Activated naive CD4-positive, alpha-beta T cell treated with anti-CD3 and anti-CD28 coated beads for 36 hours (primary cell): ENCODE measurements around the gene TM4SF5. TPM values are rescaled to one million over a fixed set of nuclear protein-coding genes. Genes with fewer than 3 reads are reported as not detected.

Experiments
- CTCF ChIA-PET: fragments of 350-600 bp; sonication (Branson Sonifier 250); formaldehyde crosslinking; loops from one replicate; lab custom pipeline; 2021; ENCODE audit warnings: antibody characterized with exemption; lab: Charles Lee
- DNase-seq: peaks from one replicate; pipeline ENCODE4 v3.0.0-alpha.2; 2020
- H3K27ac Mint-ChIP-seq: one replicate; pipeline ENCODE4 v1.8.0; 2021; ENCODE audit warnings: mild to moderate bottlenecking, mixed read lengths
- H3K27me3 Mint-ChIP-seq: one replicate; pipeline ENCODE4 v1.8.0; 2021; ENCODE audit warnings: low read depth, mixed read lengths
- H3K36me3 Mint-ChIP-seq: one replicate; pipeline ENCODE4 v1.8.0; 2021; ENCODE audit warnings: low read depth, mixed read lengths
- H3K4me1 Mint-ChIP-seq: one replicate; pipeline ENCODE4 v1.8.0; 2021; ENCODE audit warnings: low read depth, mixed read lengths
- H3K4me3 Mint-ChIP-seq: one replicate; pipeline ENCODE4 v1.8.0; 2021; ENCODE audit warnings: mild to moderate bottlenecking, moderate library complexity, mixed read lengths
- H3K9me3 Mint-ChIP-seq: one replicate; pipeline ENCODE4 v1.8.0; 2021; ENCODE audit warnings: mixed read lengths
- intact Hi-C: fragments of 100-400 bp; cut with micrococcal nuclease; formaldehyde crosslinking; loops from one replicate; pipeline ENCODE4 v1.15.1; 2023
- total RNA-seq, 2 experiments: library from RNA; stranded (reverse); gene quantifications; one replicate each; pipeline ENCODE4 v1.2.3, GENCODE V29; 2021

TM4SF5 gene
- total RNA-seq, 2 experiments from 2014 or later = not detected

- H3K4me3 Mint-ChIP-seq = no peak overlapping the region
- CTCF ChIA-PET = interaction anchor here (0.6 kb wide), 1 partner anchor 87 kb away, joined by 4 read pairs; no protein-coding TSS in a partner anchor
- intact Hi-C loops = no loop called here
These were observed 28.9 kb downstream of the TM4SF5 start for GRCh38 chr17:4800462-4801196.

GRCh38 chr17:4802228-4802627 lies 30.5 kb downstream of the TM4SF5 start, which contains the start of gene C17orf114:
Gene C17orf114, minus strand, starts transcription at chr17:4802328.
- no peak within 1 kb of the TSS for H3K4me3 Mint-ChIP-seq
- no peaks in the 10 kb centered on the region for H3K9me3 Mint-ChIP-seq
- no peak within 1 kb of the TSS for H3K27ac Mint-ChIP-seq
- CTCF ChIA-PET = no interaction called here
- no peak for DNase-seq
- peaks cover 17% of the 10 kb centered on the region for H3K4me1 Mint-ChIP-seq
- H3K36me3 Mint-ChIP-seq = peaks cover 12% of the 10 kb centered on the region
- H3K27me3 Mint-ChIP-seq = no peaks in the 10 kb centered on the region
- intact Hi-C loops = no loop called here

More at GRCh38 chr17:4800462-4801196, 28.9 kb downstream of the TM4SF5 start:
- Mint-ChIP-seq H3K4me1 (peaks cover 24% of the 10 kb centered on the region), H3K9me3 (no peaks in the 10 kb centered on the region), H3K36me3 (peaks cover 17% of the 10 kb centered on the region), H3K27me3 (no peaks in the 10 kb centered on the region), H3K27ac (peak overlapping the region; percentile 39)
- DNase-seq = no peak

- Mint-ChIP-seq H3K4me3 (peak overlapping the region; percentile 68), H3K27ac (no peak overlapping the region), H3K27me3 (no peaks in the 10 kb centered on the region), H3K36me3 (peaks cover 3% of the 10 kb centered on the region), H3K9me3 (no peaks in the 10 kb centered on the region), H3K4me1 (peaks cover 10% of the 10 kb centered on the region)
- intact Hi-C loops = no loop called here
- peak; percentile 19 for DNase-seq
- CTCF ChIA-PET = interaction anchor here (1.5 to 2.8 kb wide), 2 partner anchors 17 to 19 kb away, joined by 3 to 10 read pairs; partner anchors contain the start of gene GLTPD2
These were observed 34.7 kb downstream of the TM4SF5 start for GRCh38 chr17:4806456-4806776.

- Mint-ChIP-seq H3K9me3 (no peaks in the 10 kb centered on the region), H3K27me3 (no peaks in the 10 kb centered on the region), H3K4me1 (peaks cover 10% of the 10 kb centered on the region), H3K36me3 (peaks cover 3% of the 10 kb centered on the region), H3K27ac (peak within 1 kb of the TSS; percentile 36), H3K4me3 (peak within 1 kb of the TSS; percentile 75)
- intact Hi-C loops = loop anchor here (1.0 kb wide), 3 partner anchors 17 to 97 kb away; partner anchors contain the start of genes ARRB2 and MINK1
- peak; percentile 91 for DNase-seq
- CTCF ChIA-PET = interaction anchor here (1.5 to 2.8 kb wide), 2 partner anchors 17 to 19 kb away, joined by 3 to 10 read pairs; partner anchors contain the start of gene GLTPD2
These were observed 35.3 kb downstream of the TM4SF5 start, which contains the start of gene PLD2 for GRCh38 chr17:4806777-4807604. Gene PLD2, plus strand, starts transcription at chr17:4807152. Its CDS starts 621 bp downstream, at chr17:4807773.

- H3K9me3 Mint-ChIP-seq = no peaks in the 10 kb centered on the region
- intact Hi-C loops = loop anchor here (1.0 kb wide), 3 partner anchors 17 to 97 kb away; partner anchors contain the start of genes ARRB2 and MINK1
- peaks cover 3% of the 10 kb centered on the region for H3K36me3 Mint-ChIP-seq
- H3K27me3 Mint-ChIP-seq = no peaks in the 10 kb centered on the region
- H3K4me1 Mint-ChIP-seq = peaks cover 10% of the 10 kb centered on the region
- H3K4me3 Mint-ChIP-seq = peak overlapping the region; percentile 75
- peak overlapping the region; percentile 36 for H3K27ac Mint-ChIP-seq
- CTCF ChIA-PET = interaction anchor here (1.5 to 2.8 kb wide), 2 partner anchors 18 to 20 kb away, joined by 3 to 10 read pairs; partner anchors contain the start of gene GLTPD2
- no peak for DNase-seq
These were observed 36.1 kb downstream of the TM4SF5 start for GRCh38 chr17:4807605-4808377.

GRCh38 chr17:4808378-4808767 lies 36.7 kb downstream of the TM4SF5 start:
- peaks cover 10% of the 10 kb centered on the region for H3K4me1 Mint-ChIP-seq
- intact Hi-C loops = no loop called here
- H3K36me3 Mint-ChIP-seq = peaks cover 3% of the 10 kb centered on the region
- no peak for DNase-seq
- no peak overlapping the region for H3K27ac Mint-ChIP-seq
- peak overlapping the region; percentile 75 for H3K4me3 Mint-ChIP-seq
- no peaks in the 10 kb centered on the region for H3K27me3 Mint-ChIP-seq
- CTCF ChIA-PET = interaction anchor here (2.8 kb wide), 1 partner anchor 19 kb away, joined by 10 read pairs; the partner anchor contains the start of gene GLTPD2
- no peaks in the 10 kb centered on the region for H3K9me3 Mint-ChIP-seq

- Mint-ChIP-seq H3K4me1 (peaks cover 10% of the 10 kb centered on the region), H3K36me3 (peaks cover 3% of the 10 kb centered on the region), H3K27me3 (no peaks in the 10 kb centered on the region), H3K9me3 (no peaks in the 10 kb centered on the region), H3K27ac (no peak overlapping the region), H3K4me3 (no peak overlapping the region)
- CTCF ChIA-PET = no interaction called here
- no peak for DNase-seq
- intact Hi-C loops = no loop called here
These were observed 39.1 kb downstream of the TM4SF5 start for GRCh38 chr17:4810696-4811290.

- Mint-ChIP-seq H3K27me3 (no peaks in the 10 kb centered on the region), H3K36me3 (peaks cover 3% of the 10 kb centered on the region), H3K4me1 (peaks cover 6% of the 10 kb centered on the region), H3K27ac (no peak overlapping the region), H3K9me3 (no peaks in the 10 kb centered on the region), H3K4me3 (no peak overlapping the region)
- CTCF ChIA-PET = interaction anchor here (0.7 kb wide), 1 partner anchor 36 kb away, joined by 3 read pairs; no protein-coding TSS in a partner anchor
- no peak for DNase-seq
- intact Hi-C loops = no loop called here
These were observed 39.8 kb downstream of the TM4SF5 start for GRCh38 chr17:4811471-4811870.

GRCh38 chr17:4812690-4813089 lies 41.0 kb downstream of the TM4SF5 start:
- H3K9me3 Mint-ChIP-seq = no peaks in the 10 kb centered on the region
- no peak overlapping the region for H3K4me3 Mint-ChIP-seq
- CTCF ChIA-PET = interaction anchor here (0.8 to 1.4 kb wide), 2 partner anchors 22 to 23 kb away, joined by 3 to 4 read pairs; no protein-coding TSS in a partner anchor
- H3K4me1 Mint-ChIP-seq = peaks cover 3% of the 10 kb centered on the region
- intact Hi-C loops = no loop called here
- H3K27me3 Mint-ChIP-seq = no peaks in the 10 kb centered on the region
- no peak for DNase-seq
- H3K27ac Mint-ChIP-seq = no peak overlapping the region
- H3K36me3 Mint-ChIP-seq = peaks cover 3% of the 10 kb centered on the region

- H3K27ac Mint-ChIP-seq = no peak overlapping the region
- DNase-seq = no peak
- H3K9me3 Mint-ChIP-seq = no peaks in the 10 kb centered on the region
- H3K27me3 Mint-ChIP-seq = no peaks in the 10 kb centered on the region
- H3K4me3 Mint-ChIP-seq = no peak overlapping the region
- peaks cover 3% of the 10 kb centered on the region for H3K36me3 Mint-ChIP-seq
- intact Hi-C loops = no loop called here
- H3K4me1 Mint-ChIP-seq = no peaks in the 10 kb centered on the region
- CTCF ChIA-PET = no interaction called here
These were observed 43.5 kb downstream of the TM4SF5 start for GRCh38 chr17:4815043-4815675.

GRCh38 chr17:4816826-4817225 lies 45.1 kb downstream of the TM4SF5 start:
- no peaks in the 10 kb centered on the region for H3K4me1 Mint-ChIP-seq
- no peak overlapping the region for H3K27ac Mint-ChIP-seq
- no peaks in the 10 kb centered on the region for H3K27me3 Mint-ChIP-seq
- no peak overlapping the region for H3K4me3 Mint-ChIP-seq
- CTCF ChIA-PET = no interaction called here
- intact Hi-C loops = no loop called here
- H3K36me3 Mint-ChIP-seq = peaks cover 1% of the 10 kb centered on the region
- no peaks in the 10 kb centered on the region for H3K9me3 Mint-ChIP-seq
- no peak for DNase-seq
